Measurements from ENCODE around the gene CCL17.
"Not testable (repeated sequence)": the region's sequence is repeated elsewhere in the genome, so short reads cannot be mapped to it uniquely, and the experiment has no call there.

CCL17 gene

GRCh38 chr16:57435838-57436237, 31.3 kb downstream of the CCL17 start:
- no peak for DNase-seq

DNA sequence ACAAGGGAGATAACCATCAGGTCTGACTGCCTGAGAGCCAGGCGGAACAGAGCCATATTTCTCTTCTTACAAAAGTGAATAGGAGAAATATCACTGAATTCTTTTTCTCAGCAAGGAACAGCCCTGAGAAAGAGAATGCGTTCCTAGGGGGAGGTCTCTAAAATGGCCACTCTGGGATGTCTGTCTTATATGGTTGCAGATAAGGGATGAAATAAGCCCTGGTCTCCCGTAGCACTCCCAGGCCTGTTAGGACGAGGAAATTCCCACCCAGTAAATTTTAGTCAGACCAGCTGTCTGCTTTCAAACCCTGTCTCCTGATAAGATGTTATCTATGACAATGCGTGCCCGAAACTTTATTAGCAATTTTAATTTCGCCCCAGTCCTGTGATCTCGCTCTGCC, 35.4 kb downstream of the CCL17 start:
- DNase-seq, result not testable (repeated sequence)

DNA sequence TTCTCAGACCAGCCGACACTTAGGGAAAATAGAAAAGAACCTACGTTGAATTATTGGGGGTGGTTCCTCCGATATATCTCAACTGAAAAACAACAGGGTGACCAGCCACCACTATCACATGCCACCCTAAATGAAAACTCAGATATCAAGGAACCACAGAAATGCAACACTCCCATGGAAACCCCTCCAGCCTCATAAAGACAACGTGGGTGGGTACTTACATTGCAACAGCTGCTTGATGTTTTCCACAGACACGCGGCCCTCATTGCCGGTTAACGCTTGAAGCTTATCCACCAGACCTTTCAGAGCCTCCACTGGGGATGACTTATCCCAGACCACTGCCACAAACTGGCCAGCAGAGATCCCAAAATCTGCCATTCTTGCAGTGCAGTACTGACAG, 36.0 kb downstream of the CCL17 start:
- not testable (repeated sequence) for DNase-seq

- no peak for DNase-seq
Measured at GRCh38 chr16:57444711-57445110, 40.1 kb downstream of the CCL17 start.

DNA sequence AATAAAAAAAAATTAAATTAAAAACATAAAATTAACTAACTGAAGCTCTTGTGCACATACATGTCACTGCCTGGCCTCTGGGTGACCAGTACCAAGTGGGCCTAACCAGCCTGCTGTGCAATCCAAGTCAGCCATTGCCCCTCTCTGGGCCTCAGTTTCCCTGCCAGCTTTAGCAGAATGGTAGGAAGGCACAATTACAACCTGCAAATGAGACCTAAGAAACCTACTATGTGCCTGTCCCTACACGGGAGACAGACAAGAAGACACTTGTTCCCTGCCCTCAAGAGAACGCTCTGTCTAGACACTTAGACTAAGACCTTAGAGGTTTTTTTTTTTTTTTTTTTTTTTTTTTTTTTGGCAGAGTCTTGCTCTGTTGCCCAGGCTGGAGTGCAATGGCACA, 40.9 kb downstream of the CCL17 start:
- no peak for DNase-seq

DNA sequence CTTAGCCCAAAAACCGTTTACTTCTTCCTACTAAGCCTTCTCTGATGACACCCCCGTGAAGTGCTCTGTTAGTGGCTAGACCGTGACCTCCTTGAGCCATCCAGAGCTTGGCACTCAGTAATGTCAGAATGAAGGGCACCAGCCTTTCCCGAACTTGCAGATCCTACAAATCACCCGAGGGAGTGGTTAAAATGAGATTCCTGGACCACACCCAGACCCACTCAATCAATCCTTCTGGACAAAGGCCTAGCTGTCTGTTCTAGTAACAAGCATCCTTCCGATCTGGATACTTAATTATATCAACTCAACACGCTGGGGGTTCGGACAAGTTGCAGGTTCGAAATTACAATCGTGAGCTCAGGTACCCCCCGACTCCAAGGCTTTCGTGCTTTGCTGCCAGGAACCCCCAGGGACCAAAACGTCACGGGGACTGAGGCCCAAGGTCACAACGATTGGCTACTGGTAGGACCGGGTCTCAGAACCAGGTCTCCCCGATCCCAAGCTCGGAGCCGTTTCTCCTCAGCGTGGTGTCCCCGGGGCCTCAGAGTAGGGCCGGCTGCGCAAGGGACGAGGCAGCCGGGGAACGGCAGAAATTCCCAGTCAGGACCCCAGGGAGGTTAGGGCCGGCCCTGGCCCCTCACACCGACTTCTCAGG, 42.1 kb downstream of the CCL17 start:
- peak; percentile 14 to 21 for DNase-seq

DNA sequence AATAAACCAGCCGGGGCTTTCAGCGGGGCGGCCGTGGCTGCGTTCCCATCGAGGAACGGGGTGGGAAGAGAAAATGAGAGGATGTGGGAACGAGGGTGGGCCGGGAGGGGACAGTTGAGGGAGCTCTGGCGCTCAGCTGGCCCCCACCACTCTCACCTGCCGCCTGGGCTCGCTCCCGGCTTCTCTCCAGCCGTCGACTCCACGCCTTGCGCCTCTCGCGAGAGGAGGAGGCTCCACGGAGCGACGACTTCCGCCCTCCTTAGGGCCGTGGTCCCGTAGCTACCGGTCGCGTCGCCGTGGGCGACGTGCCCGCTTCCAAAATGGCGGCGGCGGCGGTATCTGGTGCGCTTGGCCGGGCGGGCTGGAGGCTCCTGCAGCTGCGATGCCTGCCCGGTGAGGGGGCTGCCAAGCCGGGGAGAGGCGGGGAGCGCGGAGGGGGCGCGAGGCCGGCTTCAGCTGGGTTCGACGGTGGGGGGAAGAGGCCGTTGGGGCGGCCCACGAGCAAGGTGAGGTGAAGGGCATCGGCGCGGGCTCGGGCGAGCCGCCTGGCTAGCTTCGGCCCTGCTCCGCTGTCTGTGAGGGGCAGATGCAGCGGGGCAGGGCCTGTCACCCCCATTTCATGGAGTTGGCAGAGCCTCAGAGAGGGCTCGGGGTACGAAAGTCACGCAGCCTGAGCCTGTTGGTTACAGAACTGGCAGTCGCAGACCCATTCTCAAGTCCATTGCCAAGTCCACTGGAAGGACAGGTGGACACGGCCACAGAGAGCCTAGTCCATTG, 42.8 kb downstream of the CCL17 start, which contains the start of the genes CIAPIN1 and COQ9:
Gene CIAPIN1, minus strand, starts transcription at position 200 of the 777 bp plus-strand sequence. CDS start 6,457 bp downstream, outside the sequence.
Gene COQ9, plus strand, starts transcription at position 294 of the 777 bp plus-strand sequence. Its CDS starts 27 bp downstream, at position 321.
- peak; percentile 91 for DNase-seq

DNA sequence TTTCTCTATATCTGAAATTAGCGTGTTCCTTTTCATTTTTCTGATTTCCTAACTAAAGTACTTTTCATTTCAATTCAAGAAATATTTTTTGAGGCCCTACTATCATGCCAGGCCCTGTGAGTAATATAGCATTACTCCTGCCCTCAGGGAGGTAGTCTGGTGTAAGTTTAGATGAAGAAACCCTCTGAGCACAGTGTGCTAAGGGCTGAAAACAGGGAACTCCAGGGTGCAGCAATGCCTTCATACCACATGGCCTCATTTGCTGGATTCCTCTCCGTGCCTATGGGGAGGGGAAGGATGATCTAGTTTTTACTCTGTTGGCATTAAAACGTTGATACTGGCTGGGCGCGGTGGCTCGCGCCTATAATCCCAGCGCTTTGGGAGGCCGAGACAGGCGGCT, 47.5 kb downstream of the CCL17 start:
- DNase-seq, result no peak

- peak; percentile 88 to 93 for DNase-seq
Measured at GRCh38 chr16:57462209-57462977, 57.8 kb downstream of the CCL17 start, which contains the start of gene POLR2C. Gene POLR2C, plus strand, starts transcription at chr16:57462679. Its CDS starts 46 bp downstream, at chr16:57462725.

DNA sequence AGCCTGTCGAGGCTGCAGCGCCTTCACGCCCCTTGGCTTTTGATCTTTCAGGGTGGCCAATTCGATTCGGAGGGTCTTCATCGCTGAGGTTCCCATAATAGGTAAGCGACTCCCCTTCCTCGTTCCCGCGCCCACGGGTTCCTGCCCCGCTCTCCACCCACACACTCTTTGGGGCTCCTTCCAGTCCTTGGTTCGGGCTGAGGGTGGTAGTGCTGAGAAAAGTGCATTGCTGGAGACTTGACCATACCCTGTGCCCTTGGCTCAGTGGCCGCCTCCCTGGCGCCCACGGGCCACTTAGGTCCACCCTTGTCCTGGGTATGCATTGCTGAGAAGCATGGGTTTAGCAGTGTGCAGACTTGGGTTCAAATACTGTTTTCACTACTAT, 58.4 kb downstream of the CCL17 start:
- no peak for DNase-seq

DNA sequence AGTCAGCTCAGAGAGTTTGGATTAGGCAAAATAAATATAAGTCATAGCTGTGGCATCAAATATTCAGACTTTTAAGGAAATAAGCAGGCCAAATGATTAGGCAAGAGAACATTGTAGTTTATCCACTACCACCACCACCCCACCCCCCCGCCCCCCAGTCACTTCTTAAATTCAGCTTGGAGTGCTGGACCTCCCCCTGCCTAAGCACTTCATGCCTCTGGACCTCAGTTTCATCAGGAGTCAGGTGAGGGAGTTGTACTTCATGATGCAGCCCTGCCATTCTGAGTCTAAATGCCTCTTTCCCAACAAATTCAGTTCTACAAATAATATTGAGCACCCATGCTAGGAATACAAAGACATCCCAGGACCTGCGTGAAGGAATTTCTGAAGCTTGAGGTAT, 60.0 kb downstream of the CCL17 start:
- DNase-seq, result no peak
